Iris pigment epithelial cell (primary cell): ENCODE measurements around the gene EXOC6B.

Experiments
- DNase-seq: peaks from one replicate; pipeline ENCODE4 v3.0.0-alpha.2; 2011; ENCODE audit warnings: low read depth

EXOC6B gene

GRCh38 chr2:72828840-72829507, 3.1 kb upstream of the EXOC6B start:
- DNase-seq: peak; percentile 70

- peak; percentile 90 for DNase-seq
Observed at GRCh38 chr2:72827966-72828646, 2.3 kb upstream of the EXOC6B start.

- DNase-seq: peak; percentile 27
Observed at GRCh38 chr2:72827487-72827886, 1.7 kb upstream of the EXOC6B start.

DNA sequence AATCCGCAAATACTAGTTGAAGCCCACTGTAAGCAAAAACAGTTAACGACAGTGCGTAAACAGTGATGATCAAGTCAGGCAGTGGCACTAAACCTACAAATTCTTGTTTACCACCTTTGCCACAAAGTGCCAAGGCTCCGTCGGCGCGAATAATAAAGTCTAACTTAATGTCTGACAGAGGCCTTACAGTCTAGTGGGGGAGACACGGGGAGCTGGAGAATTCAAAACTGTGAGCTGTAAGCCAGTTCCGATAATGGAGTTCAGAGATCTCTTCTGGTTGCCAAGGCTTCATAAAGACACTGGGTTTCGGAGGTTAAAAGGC, 284 bp upstream of the EXOC6B start:
- no peak for DNase-seq

- DNase-seq: peak; percentile 78
Observed at GRCh38 chr2:72824224-72824842, 1.5 kb downstream of the EXOC6B start.

DNA sequence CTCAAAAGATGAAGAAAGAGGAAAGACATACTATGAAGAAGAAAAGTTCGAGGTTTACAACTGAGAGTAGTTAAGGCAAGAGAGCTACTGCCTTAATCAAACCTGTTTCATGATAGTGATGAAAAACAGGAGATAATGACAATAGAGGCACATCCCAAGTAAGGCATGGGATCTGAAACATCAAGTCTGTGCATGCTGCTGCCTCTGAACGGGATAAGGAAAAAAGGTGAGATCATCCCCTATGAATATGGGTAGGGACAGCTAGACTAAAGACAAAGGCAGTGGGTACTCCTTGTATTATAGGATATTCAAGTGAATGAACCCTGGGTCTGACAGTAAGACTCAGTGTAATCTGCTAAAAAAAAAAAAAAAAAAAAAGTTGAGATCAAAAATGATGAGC, 3.0 kb downstream of the EXOC6B start:
- no peak for DNase-seq

DNA sequence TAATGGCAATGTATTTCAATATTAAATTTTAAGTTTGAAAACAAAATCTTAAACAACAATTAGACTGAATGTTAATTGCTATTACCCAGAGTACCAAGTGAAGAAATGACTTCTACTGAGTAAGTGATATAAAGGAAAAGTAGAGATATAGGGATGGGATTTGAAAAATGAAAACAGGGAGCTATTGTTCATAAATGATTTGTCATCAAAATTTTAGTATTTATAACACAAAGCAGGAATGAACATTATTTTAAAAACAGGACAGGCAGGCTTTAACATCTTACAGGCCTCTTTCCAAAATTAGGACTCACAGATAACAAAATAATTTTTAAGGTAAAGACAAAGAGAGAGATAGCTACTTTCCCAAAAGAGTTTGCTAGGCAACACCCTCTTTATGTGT, 3.9 kb downstream of the EXOC6B start:
- DNase-seq: no peak

GRCh38 chr2:72821118-72821517, 4.7 kb downstream of the EXOC6B start:
- DNase-seq: no peak

- DNase-seq: no peak
Observed at GRCh38 chr2:72819501-72819900, 6.3 kb downstream of the EXOC6B start.

- DNase-seq: peak; percentile 93
Observed at GRCh38 chr2:72815655-72816278, 10.1 kb downstream of the EXOC6B start.

DNA sequence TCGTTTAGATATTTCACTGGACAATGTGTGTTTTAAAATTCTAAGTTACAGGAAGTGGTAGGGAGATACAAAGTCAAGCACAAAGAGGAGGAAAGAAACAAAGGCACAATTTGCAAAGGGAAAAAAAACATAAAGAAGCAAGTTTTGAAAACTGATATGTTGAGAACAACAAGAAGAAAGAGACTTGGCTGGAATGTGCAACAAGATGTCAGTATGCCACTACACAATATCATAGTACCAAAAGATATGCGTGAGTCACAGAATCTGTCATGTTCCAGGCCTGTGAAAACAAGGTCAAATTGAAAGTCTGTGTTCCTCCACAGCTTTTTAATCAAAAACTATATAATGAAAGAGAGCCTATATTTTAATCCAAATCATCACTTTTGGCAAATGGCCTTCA, 12.0 kb downstream of the EXOC6B start:
- peak; percentile 82 for DNase-seq

DNA sequence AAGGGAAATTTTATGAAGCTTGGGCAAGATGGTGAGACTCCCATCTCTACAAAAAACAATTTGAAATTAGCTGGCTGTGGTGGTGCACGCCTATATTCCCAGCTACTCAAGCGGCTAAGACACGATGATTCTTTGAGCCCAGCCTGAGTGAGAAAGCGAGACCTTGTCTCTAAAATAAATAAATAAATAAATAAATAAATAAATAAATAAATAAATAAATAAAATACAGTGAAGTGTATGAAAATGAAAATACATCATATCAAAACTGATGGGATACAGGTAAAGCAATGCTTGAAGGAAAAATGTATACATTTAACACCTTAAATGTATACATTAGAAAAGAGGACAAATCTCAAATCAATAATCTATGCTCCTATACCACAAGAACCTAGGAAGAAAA, 15.7 kb downstream of the EXOC6B start:
- DNase-seq: no peak

DNA sequence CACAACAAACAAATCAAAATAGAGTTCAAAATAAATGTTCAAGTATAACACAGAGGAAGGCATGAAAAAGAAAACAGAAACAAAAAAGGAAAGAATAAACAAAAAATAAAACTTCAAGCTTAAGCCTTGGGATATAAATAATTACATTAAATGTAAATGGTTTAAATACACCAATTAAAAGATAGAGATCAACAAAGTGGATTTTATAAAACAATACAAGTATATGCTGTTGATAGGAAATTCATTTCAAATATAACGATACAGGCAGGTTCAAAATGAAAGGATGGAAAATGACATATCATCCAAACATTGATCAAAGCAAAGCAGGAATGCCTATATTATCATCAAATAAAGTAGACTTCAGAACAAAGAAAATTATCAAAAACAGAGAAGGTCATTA, 16.7 kb downstream of the EXOC6B start:
- no peak for DNase-seq

GRCh38 chr2:72806280-72806945, 19.4 kb downstream of the EXOC6B start:
- DNase-seq: no peak

- no peak for DNase-seq
Observed at GRCh38 chr2:72803626-72804320, 22.1 kb downstream of the EXOC6B start.

GRCh38 chr2:72803151-72803550, 22.7 kb downstream of the EXOC6B start:
- peak; percentile 39 for DNase-seq

GRCh38 chr2:72800492-72800891, 25.3 kb downstream of the EXOC6B start:
- DNase-seq: no peak

- no peak for DNase-seq
Observed at GRCh38 chr2:72797740-72798139, 28.1 kb downstream of the EXOC6B start.

GRCh38 chr2:72796766-72797165, 29.1 kb downstream of the EXOC6B start:
- no peak for DNase-seq

- DNase-seq: peak; percentile 25
Observed at GRCh38 chr2:72794572-72794971, 31.3 kb downstream of the EXOC6B start.

GRCh38 chr2:72793798-72794440, 31.9 kb downstream of the EXOC6B start:
- peak; percentile 56 for DNase-seq
